GM21447 (cell line): Measurements from ENCODE around the gene AK2.
A peak's percentile ranks its signal among the peaks of the same experiment; 100 is the strongest.
"Not testable (repeated sequence)": the region's sequence is repeated elsewhere in the genome, so short reads cannot be mapped to it uniquely, and the experiment has no call there.

Source experiments
- ATAC-seq: cut with Tn5 transposase; IDR thresholded peaks from one replicate; pipeline ENCODE4 v1.9.1; 2021; ENCODE audit not compliant: unreplicated experiment

The AK2 gene

GRCh38 chr1:33002006-33002405, 34.7 kb downstream of the AK2 start:
- ATAC-seq: no peak

- ATAC-seq: no peak
Measured at GRCh38 chr1:33001282-33001681, 35.4 kb downstream of the AK2 start.

- ATAC-seq: no peak
Measured at GRCh38 chr1:33000427-33001026, 36.2 kb downstream of the AK2 start.

- ATAC-seq: no peak
Measured at GRCh38 chr1:32998997-32999396, 37.7 kb downstream of the AK2 start.

- ATAC-seq: no peak
Measured at GRCh38 chr1:32998064-32998463, 38.6 kb downstream of the AK2 start.

- ATAC-seq: no peak
Measured at GRCh38 chr1:32997381-32997891, 39.2 kb downstream of the AK2 start.

- not testable (repeated sequence) for ATAC-seq
Measured at GRCh38 chr1:32993324-32993636, 43.4 kb downstream of the AK2 start.

GRCh38 chr1:32992489-32993323, 44.0 kb downstream of the AK2 start:
- ATAC-seq: peak; percentile 83

GRCh38 chr1:32991819-32992488, 44.7 kb downstream of the AK2 start:
- ATAC-seq: peak; percentile 33

- ATAC-seq: no peak
Measured at GRCh38 chr1:32991386-32991785, 45.3 kb downstream of the AK2 start.

- no peak for ATAC-seq
Measured at GRCh38 chr1:32990887-32991286, 45.8 kb downstream of the AK2 start.

- ATAC-seq: no peak
Measured at GRCh38 chr1:32989160-32990050, 47.3 kb downstream of the AK2 start.

GRCh38 chr1:32988665-32989064, 48.0 kb downstream of the AK2 start:
- ATAC-seq: no peak

GRCh38 chr1:32985226-32985625, 51.5 kb downstream of the AK2 start:
- no peak for ATAC-seq

- no peak for ATAC-seq
Measured at GRCh38 chr1:32984455-32985171, 52.1 kb downstream of the AK2 start.

GRCh38 chr1:32984090-32984454, 52.6 kb downstream of the AK2 start:
- ATAC-seq: no peak

GRCh38 chr1:32983020-32983419, 53.7 kb downstream of the AK2 start:
- ATAC-seq: no peak

GRCh38 chr1:32981003-32981901, 55.4 kb downstream of the AK2 start:
- ATAC-seq: peak; percentile 93

- ATAC-seq: no peak
Measured at GRCh38 chr1:32980080-32980479, 56.6 kb downstream of the AK2 start.
